GM12892 (cell line): ENCODE measurements around the gene CFAP157.

Experiments
- POLR2A ChIP-seq: IDR thresholded peaks from 2 replicates; pipeline ENCODE4 v1.6.1; 2011; ENCODE audit warnings: low read depth, low read length, control low read depth
- POLR2AphosphoS5 ChIP-seq: IDR thresholded peaks from 2 replicates; pipeline ENCODE4 v1.6.1; 2011; ENCODE audit warnings: low read depth, low read length, control low read depth
- TAF1 ChIP-seq: IDR thresholded peaks from 2 replicates; pipeline ENCODE4 v1.6.1; 2011; ENCODE audit warnings: low read depth, mild to moderate bottlenecking, control low read depth, low read length, borderline replicate concordance

- TF ChIP-seq POLR2A (no peak), TAF1 (no peak), POLR2AphosphoS5 (no peak)
Observed at GRCh38 chr9:127660886-127661741, 45.7 kb upstream of the CFAP157 start.
